LNCAP (cell line): ENCODE results near the gene SLC1A1.

Experiments
- TF ChIP-seq, protein P1 (sequence below): fragments of 450-650 bp; IDR thresholded peaks from 2 replicates; pipeline ENCODE4 v1.5.1; 2017; ENCODE audit warnings: mild to moderate bottlenecking

Gene SLC1A1

GRCh38 chr9:4618700-4619099 lies 128.4 kb downstream of the SLC1A1 start:
- TF ChIP-seq, protein P1, sequence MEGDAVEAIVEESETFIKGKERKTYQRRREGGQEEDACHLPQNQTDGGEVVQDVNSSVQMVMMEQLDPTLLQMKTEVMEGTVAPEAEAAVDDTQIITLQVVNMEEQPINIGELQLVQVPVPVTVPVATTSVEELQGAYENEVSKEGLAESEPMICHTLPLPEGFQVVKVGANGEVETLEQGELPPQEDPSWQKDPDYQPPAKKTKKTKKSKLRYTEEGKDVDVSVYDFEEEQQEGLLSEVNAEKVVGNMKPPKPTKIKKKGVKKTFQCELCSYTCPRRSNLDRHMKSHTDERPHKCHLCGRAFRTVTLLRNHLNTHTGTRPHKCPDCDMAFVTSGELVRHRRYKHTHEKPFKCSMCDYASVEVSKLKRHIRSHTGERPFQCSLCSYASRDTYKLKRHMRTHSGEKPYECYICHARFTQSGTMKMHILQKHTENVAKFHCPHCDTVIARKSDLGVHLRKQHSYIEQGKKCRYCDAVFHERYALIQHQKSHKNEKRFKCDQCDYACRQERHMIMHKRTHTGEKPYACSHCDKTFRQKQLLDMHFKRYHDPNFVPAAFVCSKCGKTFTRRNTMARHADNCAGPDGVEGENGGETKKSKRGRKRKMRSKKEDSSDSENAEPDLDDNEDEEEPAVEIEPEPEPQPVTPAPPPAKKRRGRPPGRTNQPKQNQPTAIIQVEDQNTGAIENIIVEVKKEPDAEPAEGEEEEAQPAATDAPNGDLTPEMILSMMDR, result no peak

DNA sequence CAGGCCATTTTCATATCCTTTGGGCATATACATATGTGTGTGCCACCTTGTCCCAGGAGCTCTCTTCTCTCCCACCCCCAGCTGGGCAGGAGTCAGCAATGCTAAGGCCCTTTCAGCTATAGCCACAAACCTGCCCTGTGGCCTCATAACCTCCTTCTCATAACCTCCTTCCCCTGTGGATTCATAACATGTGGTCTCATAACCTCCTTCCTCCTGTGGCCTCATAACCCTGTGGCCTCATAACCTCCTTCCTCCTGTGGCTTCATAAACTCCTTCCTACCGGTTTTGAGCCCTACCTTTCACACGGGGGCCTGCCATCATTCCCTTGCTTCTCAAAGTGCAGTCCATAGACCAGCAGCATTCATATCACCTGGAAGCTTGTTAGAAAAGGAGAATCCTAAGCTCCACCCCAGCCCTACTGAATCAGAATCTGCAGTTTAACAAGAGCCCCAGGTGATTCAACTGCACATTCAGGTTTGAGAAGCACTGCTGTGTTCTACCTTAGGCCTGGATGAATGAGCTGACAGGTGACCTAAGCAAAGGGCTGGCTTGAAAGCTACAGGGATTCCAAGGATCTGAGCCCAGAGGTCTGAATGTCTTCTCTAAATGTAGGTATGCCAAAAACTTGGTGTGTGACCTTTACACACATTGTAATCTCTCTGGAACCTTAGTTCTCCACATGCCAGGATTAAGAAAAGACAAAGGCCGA lies 129.9 kb downstream of the SLC1A1 start:
- TF ChIP-seq, protein P1, result no peak

GRCh38 chr9:4620881-4621555 lies 130.8 kb downstream of the SLC1A1 start:
- TF ChIP-seq, protein P1, result no peak

- TF ChIP-seq, protein P1, result no peak
Measured at GRCh38 chr9:4622016-4622415, 131.7 kb downstream of the SLC1A1 start.

DNA sequence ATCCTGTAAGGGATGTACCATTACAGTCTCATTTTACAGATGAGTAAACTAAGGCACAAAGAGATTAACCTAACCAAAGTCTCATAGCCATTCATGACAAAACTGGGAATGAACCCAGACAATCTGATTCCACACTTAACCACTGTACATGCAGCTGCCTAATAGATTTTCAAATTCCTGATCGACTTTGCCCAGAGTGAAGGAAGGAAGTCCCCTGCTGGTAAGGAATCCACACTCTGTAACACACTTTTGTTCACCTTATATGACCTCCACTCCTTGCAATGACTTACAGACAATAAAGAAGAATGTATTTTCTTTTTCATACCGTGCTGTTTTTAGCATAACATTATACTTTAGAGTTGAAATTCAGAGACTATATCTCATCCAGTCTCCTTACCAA lies 140.6 kb downstream of the SLC1A1 start:
- TF ChIP-seq, protein P1, result no peak
